IPS-15b (cell line): ENCODE results near the gene MRPS10.
"Not testable (repeated sequence)": the region's sequence is repeated elsewhere in the genome, so short reads cannot be mapped to it uniquely, and the experiment has no call there.

ENCODE experiments used
- H3K27me3 ChIP-seq: one replicate; pipeline ENCODE4 v1.6.1; 2013; ENCODE audit warnings: low read length; ENCODE audit not compliant: control insufficient read depth, insufficient read depth
- H3K36me3 ChIP-seq: one replicate; pipeline ENCODE4 v1.6.1; 2013; ENCODE audit warnings: low read length; ENCODE audit not compliant: control insufficient read depth, insufficient read depth
- H3K4me1 ChIP-seq: one replicate; pipeline ENCODE4 v1.6.1; 2013; ENCODE audit warnings: mild to moderate bottlenecking, low read length; ENCODE audit not compliant: control insufficient read depth, insufficient read depth
- H3K4me3 ChIP-seq: one replicate; pipeline ENCODE4 v1.5.1; 2013; ENCODE audit warnings: low read depth, low read length
- H3K9ac ChIP-seq: one replicate; pipeline ENCODE4 v1.6.1; 2013; ENCODE audit warnings: low read depth, mild to moderate bottlenecking, low read length
- H3K9me3 ChIP-seq: one replicate; pipeline ENCODE4 v1.6.1; 2013; ENCODE audit warnings: mild to moderate bottlenecking, low read length; ENCODE audit not compliant: control insufficient read depth, insufficient read depth

The MRPS10 gene

DNA sequence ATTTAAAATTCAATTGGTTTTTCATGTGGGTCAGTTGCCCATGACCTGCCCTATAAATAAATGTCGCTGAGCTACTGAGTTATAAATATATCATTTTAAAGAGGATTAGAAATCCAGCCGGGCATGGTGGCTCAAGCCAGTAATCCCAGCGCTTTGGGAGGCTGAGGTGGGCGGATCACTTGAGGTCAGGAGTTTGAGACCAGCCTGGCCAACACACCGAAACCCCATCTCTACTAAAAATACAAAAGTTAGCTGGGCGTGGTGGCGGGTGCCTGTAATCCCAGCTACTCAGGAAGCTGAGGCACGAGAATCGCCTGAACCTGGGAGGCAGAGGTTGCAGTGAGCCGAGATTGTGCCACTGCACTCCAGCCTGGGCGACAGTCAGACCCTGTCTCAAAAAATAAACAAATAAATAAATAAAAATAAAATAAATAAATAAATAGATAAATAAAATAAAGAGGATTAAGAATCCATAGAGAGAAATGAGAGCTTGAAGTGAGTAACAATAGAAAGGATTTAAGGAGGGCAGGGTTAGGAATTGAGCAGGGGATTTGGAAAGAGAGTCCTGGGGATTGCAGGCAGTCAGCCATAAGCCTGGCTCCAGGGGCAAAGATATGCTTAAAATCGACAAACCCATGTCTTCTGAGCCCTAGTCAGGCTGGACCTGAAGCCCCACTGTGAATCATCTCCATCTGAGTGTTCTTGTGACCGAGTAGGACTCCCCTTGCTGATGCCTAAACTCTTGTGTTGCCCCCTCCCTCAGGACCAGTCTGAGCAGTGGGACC is 15.3 kb downstream of the MRPS10 start:
- not testable (repeated sequence) for H3K4me1 ChIP-seq

GRCh38 chr6:42201382-42201781 is 16.3 kb downstream of the MRPS10 start:
- Histone ChIP-seq H3K4me3 (no peak overlapping the region), H3K9ac (no peak overlapping the region), H3K27me3 (no peaks in the 10 kb centered on the region), H3K4me1 (no peaks in the 10 kb centered on the region), H3K36me3 (peaks cover 3% of the 10 kb centered on the region), H3K9me3 (no peaks in the 10 kb centered on the region)

More for the DNA sequence above, 15.3 kb downstream of the MRPS10 start:
- H3K9ac ChIP-seq, H3K27me3 ChIP-seq, H3K9me3 ChIP-seq, H3K36me3 ChIP-seq, H3K4me3 ChIP-seq: not testable (repeated sequence)

DNA sequence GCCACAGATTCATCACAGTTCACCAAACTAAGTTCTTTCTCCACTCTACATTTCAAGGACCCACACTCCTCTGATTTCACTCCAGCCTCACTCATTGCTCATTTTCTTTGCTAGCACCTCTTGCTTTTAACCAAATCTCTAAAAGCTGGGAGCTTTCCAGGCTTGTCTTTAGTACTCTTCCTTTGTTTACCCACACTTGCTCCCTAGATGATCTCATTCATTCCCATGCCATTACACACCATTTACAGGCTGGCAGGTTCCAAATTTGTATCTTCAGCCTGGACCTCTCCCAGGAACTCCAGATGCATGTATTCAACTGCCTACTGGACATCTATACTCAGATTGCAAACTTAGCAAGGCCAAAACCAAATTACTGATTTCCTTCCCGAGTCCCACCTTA is 17.6 kb downstream of the MRPS10 start:
- Histone ChIP-seq H3K27me3 (no peaks in the 10 kb centered on the region), H3K9me3 (no peaks in the 10 kb centered on the region), H3K4me3 (no peak overlapping the region), H3K4me1 (no peaks in the 10 kb centered on the region), H3K9ac (no peak overlapping the region), H3K36me3 (peaks cover 3% of the 10 kb centered on the region)

DNA sequence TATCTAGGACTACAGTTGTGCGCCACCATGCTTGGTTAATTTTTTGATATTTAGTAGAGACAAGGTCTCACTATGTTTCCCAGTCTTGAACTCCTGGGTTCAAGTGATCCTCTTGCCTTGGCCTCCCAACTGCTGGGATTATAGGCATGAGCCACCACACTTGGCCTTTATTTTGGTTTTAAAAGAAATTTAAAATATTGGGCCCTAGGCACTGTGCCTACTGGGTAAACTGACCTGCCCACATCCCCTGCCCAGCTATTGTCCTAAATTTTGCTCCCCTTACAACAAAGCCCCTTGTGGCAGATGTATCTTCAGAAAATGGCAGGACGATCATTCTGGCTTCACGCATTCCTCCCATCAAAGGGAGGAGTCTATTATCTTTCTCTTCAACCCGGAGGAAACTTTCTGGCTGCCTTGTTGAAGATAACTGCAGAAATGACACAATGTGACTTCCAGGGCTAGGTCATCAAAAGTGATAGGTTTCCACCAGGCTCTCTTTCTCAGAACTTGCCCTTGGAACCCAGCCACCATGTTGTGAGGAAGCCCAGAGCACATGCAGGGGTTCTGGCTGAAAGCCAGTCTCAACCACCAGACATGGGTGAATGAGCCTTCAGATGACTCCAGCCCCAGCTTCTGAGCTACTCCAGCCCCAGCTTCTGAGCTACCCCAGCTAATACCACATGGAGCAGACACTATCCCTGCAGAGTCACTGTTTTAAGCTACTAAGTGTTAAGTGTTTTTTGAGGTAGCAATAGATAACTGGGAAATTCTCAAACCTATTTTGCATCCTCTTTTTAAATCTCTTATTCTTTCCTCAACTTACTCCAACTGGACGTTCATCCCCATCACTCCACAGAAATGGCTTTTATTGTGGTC is 18.3 kb downstream of the MRPS10 start:
- H3K4me3 ChIP-seq = no peak overlapping the region
- no peaks in the 10 kb centered on the region for H3K9me3 ChIP-seq
- no peaks in the 10 kb centered on the region for H3K4me1 ChIP-seq
- H3K9ac ChIP-seq = no peak overlapping the region
- H3K36me3 ChIP-seq = no peaks in the 10 kb centered on the region
- H3K27me3 ChIP-seq = no peaks in the 10 kb centered on the region

- no peak overlapping the region for H3K4me3 ChIP-seq
- no peaks in the 10 kb centered on the region for H3K9me3 ChIP-seq
- peaks cover 4% of the 10 kb centered on the region for H3K4me1 ChIP-seq
- no peaks in the 10 kb centered on the region for H3K36me3 ChIP-seq
- no peak overlapping the region for H3K9ac ChIP-seq
- H3K27me3 ChIP-seq = no peaks in the 10 kb centered on the region
Measured at GRCh38 chr6:42197555-42198362, 19.9 kb downstream of the MRPS10 start.

DNA sequence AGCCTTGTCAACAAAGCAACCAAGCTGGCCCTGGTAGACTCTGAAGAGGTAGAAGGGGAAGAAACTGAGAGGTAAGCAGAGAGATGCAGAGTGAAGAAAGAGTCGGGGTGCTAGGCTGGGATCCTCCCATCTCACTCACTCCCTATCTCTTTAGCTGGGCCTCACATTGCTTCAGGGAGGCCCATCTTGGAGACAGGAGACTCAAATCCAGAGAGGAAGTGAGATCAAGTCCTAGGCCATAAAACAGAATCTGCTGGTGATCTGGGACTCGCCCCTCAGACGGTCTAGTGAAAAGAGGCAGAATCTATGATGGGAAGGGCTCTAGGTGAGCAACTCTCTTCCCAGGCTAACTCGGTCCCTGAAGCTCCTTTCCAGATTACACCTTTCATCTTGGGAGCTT is 22.2 kb downstream of the MRPS10 start:
- H3K27me3 ChIP-seq = no peaks in the 10 kb centered on the region
- no peak overlapping the region for H3K9ac ChIP-seq
- H3K4me1 ChIP-seq = peaks cover 4% of the 10 kb centered on the region
- no peak overlapping the region for H3K4me3 ChIP-seq
- no peaks in the 10 kb centered on the region for H3K9me3 ChIP-seq
- no peaks in the 10 kb centered on the region for H3K36me3 ChIP-seq

- H3K9ac ChIP-seq = no peak overlapping the region
- no peak overlapping the region for H3K4me3 ChIP-seq
- no peaks in the 10 kb centered on the region for H3K27me3 ChIP-seq
- peaks cover 4% of the 10 kb centered on the region for H3K4me1 ChIP-seq
- no peaks in the 10 kb centered on the region for H3K36me3 ChIP-seq
- H3K9me3 ChIP-seq = no peaks in the 10 kb centered on the region
Measured at GRCh38 chr6:42194056-42194455, 23.6 kb downstream of the MRPS10 start.

DNA sequence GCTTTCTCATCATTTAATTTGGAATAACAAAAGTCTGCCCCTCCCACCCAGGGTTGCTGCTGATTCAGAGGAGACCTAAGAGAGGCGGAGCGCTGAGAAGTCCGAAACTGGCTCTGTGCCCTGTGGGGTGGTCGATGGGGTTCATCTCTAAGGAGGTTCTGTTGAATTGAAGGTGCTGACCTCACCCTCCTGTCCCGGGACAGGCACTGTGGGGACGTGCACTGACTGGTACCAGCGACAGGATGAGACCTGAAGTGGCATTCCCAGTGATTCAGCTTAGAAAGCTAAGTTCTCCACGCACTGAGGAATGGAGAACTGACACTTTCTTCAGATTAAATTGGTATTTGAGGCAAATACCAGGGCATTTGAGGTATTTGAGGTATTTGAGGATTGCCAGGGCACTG is 24.2 kb downstream of the MRPS10 start:
- Histone ChIP-seq H3K4me1 (peaks cover 4% of the 10 kb centered on the region), H3K4me3 (no peak overlapping the region), H3K9ac (no peak overlapping the region), H3K9me3 (no peaks in the 10 kb centered on the region), H3K27me3 (no peaks in the 10 kb centered on the region), H3K36me3 (no peaks in the 10 kb centered on the region)

- not testable (repeated sequence) for H3K4me3 ChIP-seq, H3K36me3 ChIP-seq, H3K27me3 ChIP-seq, H3K9ac ChIP-seq, H3K9me3 ChIP-seq, H3K4me1 ChIP-seq
Measured at GRCh38 chr6:42192385-42192784, 25.3 kb downstream of the MRPS10 start.

GRCh38 chr6:42190554-42191183 is 27.0 kb downstream of the MRPS10 start:
- no peaks in the 10 kb centered on the region for H3K9me3 ChIP-seq
- H3K4me3 ChIP-seq = no peak overlapping the region
- H3K27me3 ChIP-seq = no peaks in the 10 kb centered on the region
- peaks cover 7% of the 10 kb centered on the region for H3K4me1 ChIP-seq
- H3K9ac ChIP-seq = no peak overlapping the region
- no peaks in the 10 kb centered on the region for H3K36me3 ChIP-seq

DNA sequence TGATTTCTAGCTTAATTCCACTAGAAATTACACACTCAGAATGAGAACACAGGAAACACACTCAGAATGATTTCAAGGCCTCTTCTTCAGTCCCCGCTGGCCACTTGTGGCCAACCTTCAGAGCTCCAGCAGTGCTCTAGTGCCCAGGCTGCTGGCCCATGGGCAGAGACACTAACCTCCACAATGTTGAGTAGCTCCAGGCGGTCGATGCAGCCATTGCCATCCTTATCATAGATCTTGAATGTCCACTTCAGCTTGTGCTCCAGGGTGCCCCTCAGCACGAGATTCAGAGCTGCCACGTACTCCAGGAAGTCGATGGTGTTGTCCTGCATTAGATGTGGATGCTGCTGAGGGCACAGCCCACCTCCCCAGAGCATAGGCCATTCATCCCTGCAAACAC is 29.3 kb downstream of the MRPS10 start:
- Histone ChIP-seq H3K4me1 (peaks cover 3% of the 10 kb centered on the region), H3K9ac (no peak overlapping the region), H3K36me3 (no peaks in the 10 kb centered on the region), H3K9me3 (no peaks in the 10 kb centered on the region), H3K4me3 (no peak overlapping the region), H3K27me3 (no peaks in the 10 kb centered on the region)
